Skeletal muscle tissue (tissue), 4 donors: Measurements from ENCODE around the gene SPTLC2. TPM values are rescaled to one million over a fixed set of nuclear protein-coding genes. Genes with fewer than 3 reads are reported as not detected.
A peak's percentile ranks its signal among the peaks of the same experiment; 100 is the strongest.
"Not testable (repeated sequence)": the region's sequence is repeated elsewhere in the genome, so short reads cannot be mapped to it uniquely, and the experiment has no call there.

Experiments used
- H3K27ac ChIP-seq: one replicate; pipeline ENCODE4 v1.7.0; 2013; ENCODE audit warnings: mild to moderate bottlenecking, low read depth, low read length, inconsistent platforms
- H3K27me3 ChIP-seq, 3 donors: one replicate each; pipeline ENCODE4 v1.7.0; 2013; ENCODE audit warnings: low read length in 3 of 3; ENCODE audit not compliant: control insufficient read depth in 3 of 3, insufficient read depth in 3 of 3
- H3K36me3 ChIP-seq, 3 donors: one replicate each; pipeline ENCODE4 v1.7.0; 2013; ENCODE audit warnings: low read length in 3 of 3; ENCODE audit not compliant: control insufficient read depth in 3 of 3, insufficient read depth in 3 of 3
- H3K4me1 ChIP-seq, 3 donors: one replicate each; pipeline ENCODE4 v1.7.0; 2013; ENCODE audit warnings: low read length in 3 of 3, mild to moderate bottlenecking in 3 of 3; ENCODE audit not compliant: control insufficient read depth in 3 of 3, insufficient read depth in 3 of 3
- H3K4me3 ChIP-seq, 3 donors: one replicate each; pipeline ENCODE4 v1.7.0; 2013; ENCODE audit warnings: low read length in 3 of 3
- H3K9ac ChIP-seq, 3 donors: one replicate each; pipeline ENCODE4 v1.7.0; 2013; ENCODE audit warnings: low read length in 3 of 3, mild to moderate bottlenecking in 3 of 3, moderate library complexity in 2 of 3, low read depth in 1 of 3
- H3K9me3 ChIP-seq, 3 donors: one replicate each; pipeline ENCODE4 v1.7.0; 2013; ENCODE audit warnings: low read length in 3 of 3; ENCODE audit not compliant: control insufficient read depth in 3 of 3
- total RNA-seq: library from RNA; depleted of rRNA; stranded (reverse); fragments of >200 nt; gene quantifications from one replicate; pipeline ENCODE4 v1.2.3, GENCODE V29; 2014
- donor health status: Osteomylitis.

SPTLC2 gene
- total RNA-seq = 20.4 TPM

GRCh38 chr14:77616454-77617229 is at the start of gene SPTLC2:
Gene SPTLC2 (minus strand): TSS chr14:77616637. CDS start chr14:77616579, 58 bp downstream.
- peaks cover 9 to 14% (median 10%) of the 10 kb centered on the region in 3 donors for H3K4me1 ChIP-seq
- no peaks in the 10 kb centered on the region for H3K27me3 ChIP-seq
- peak within 1 kb of the TSS; percentile 73 to 80 (median 77) for H3K9ac ChIP-seq
- no peaks in the 10 kb centered on the region for H3K9me3 ChIP-seq
- H3K4me3 ChIP-seq = peak within 1 kb of the TSS; percentile 79 to 85 (median 81)
- peak within 1 kb of the TSS; percentile 42 for H3K27ac ChIP-seq
- no peaks in the 10 kb centered on the region for H3K36me3 ChIP-seq

GRCh38 chr14:77663293-77663692 is 46.9 kb upstream of the SPTLC2 start:
- Histone ChIP-seq H3K4me3 (no peak overlapping the region), H3K27ac (peak overlapping the region; percentile 23), H3K9me3 (no peaks in the 10 kb centered on the region), H3K36me3 (no peaks in the 10 kb centered on the region), H3K4me1 (no peaks in the 10 kb centered on the region), H3K9ac (no peak overlapping the region), H3K27me3 (peaks cover 0 to 6% (median 0%) of the 10 kb centered on the region in 3 donors)

GRCh38 chr14:77661562-77661961 is 45.1 kb upstream of the SPTLC2 start:
- not testable (repeated sequence) for H3K9ac ChIP-seq, H3K27ac ChIP-seq, H3K9me3 ChIP-seq, H3K4me1 ChIP-seq, H3K4me3 ChIP-seq, H3K27me3 ChIP-seq, H3K36me3 ChIP-seq

GRCh38 chr14:77660754-77661153 is 44.3 kb upstream of the SPTLC2 start:
- H3K9ac ChIP-seq = no peak overlapping the region
- no peak overlapping the region for H3K27ac ChIP-seq
- H3K36me3 ChIP-seq = no peaks in the 10 kb centered on the region

GRCh38 chr14:77659831-77660230 is 43.4 kb upstream of the SPTLC2 start:
- H3K9ac ChIP-seq = no peak overlapping the region
- no peaks in the 10 kb centered on the region for H3K9me3 ChIP-seq
- no peaks in the 10 kb centered on the region for H3K36me3 ChIP-seq
- no peak overlapping the region for H3K4me3 ChIP-seq
- peaks cover 0 to under 1% (median 0%) of the 10 kb centered on the region in 3 donors for H3K4me1 ChIP-seq
- no peak overlapping the region for H3K27ac ChIP-seq
- H3K27me3 ChIP-seq = peaks cover 0 to 6% (median 0%) of the 10 kb centered on the region in 3 donors

More at GRCh38 chr14:77660754-77661153, 44.3 kb upstream of the SPTLC2 start:
- H3K4me1 ChIP-seq = no peaks in the 10 kb centered on the region
- H3K27me3 ChIP-seq = peaks cover 0 to 6% (median 0%) of the 10 kb centered on the region in 3 donors
- no peaks in the 10 kb centered on the region for H3K9me3 ChIP-seq
- no peak overlapping the region for H3K4me3 ChIP-seq

- Histone ChIP-seq H3K27ac (no peak overlapping the region), H3K9ac (peak overlapping the region in 1 of 3 donors; percentile 2), H3K9me3 (no peaks in the 10 kb centered on the region), H3K4me3 (no peak overlapping the region), H3K27me3 (peaks cover 0 to 6% (median 0%) of the 10 kb centered on the region in 3 donors), H3K4me1 (peaks cover 0 to 3% (median 0%) of the 10 kb centered on the region in 3 donors), H3K36me3 (no peaks in the 10 kb centered on the region)
These were observed 40.8 kb upstream of the SPTLC2 start for GRCh38 chr14:77657280-77657679.

GRCh38 chr14:77654001-77654441 is 37.6 kb upstream of the SPTLC2 start:
- H3K4me1 ChIP-seq = peaks cover 0 to 3% (median 0%) of the 10 kb centered on the region in 3 donors
- no peaks in the 10 kb centered on the region for H3K27me3 ChIP-seq
- H3K27ac ChIP-seq = no peak overlapping the region
- H3K9me3 ChIP-seq = no peaks in the 10 kb centered on the region
- no peak overlapping the region for H3K4me3 ChIP-seq
- H3K36me3 ChIP-seq = no peaks in the 10 kb centered on the region
- H3K9ac ChIP-seq = no peak overlapping the region

GRCh38 chr14:77649326-77649725 is 32.9 kb upstream of the SPTLC2 start:
- H3K9me3 ChIP-seq = no peaks in the 10 kb centered on the region
- no peak overlapping the region for H3K4me3 ChIP-seq
- no peaks in the 10 kb centered on the region for H3K4me1 ChIP-seq
- no peak overlapping the region for H3K9ac ChIP-seq
- H3K36me3 ChIP-seq = no peaks in the 10 kb centered on the region
- H3K27me3 ChIP-seq = no peaks in the 10 kb centered on the region
- H3K27ac ChIP-seq = no peak overlapping the region

GRCh38 chr14:77648520-77649200 is 32.2 kb upstream of the SPTLC2 start:
- Histone ChIP-seq H3K36me3 (no peaks in the 10 kb centered on the region), H3K4me3 (no peak overlapping the region), H3K27ac (no peak overlapping the region), H3K9ac (no peak overlapping the region), H3K9me3 (no peaks in the 10 kb centered on the region), H3K27me3 (no peaks in the 10 kb centered on the region), H3K4me1 (no peaks in the 10 kb centered on the region)

GRCh38 chr14:77647853-77648252 is 31.4 kb upstream of the SPTLC2 start:
- no peaks in the 10 kb centered on the region for H3K36me3 ChIP-seq
- no peaks in the 10 kb centered on the region for H3K27me3 ChIP-seq
- no peaks in the 10 kb centered on the region for H3K9me3 ChIP-seq
- no peaks in the 10 kb centered on the region for H3K4me1 ChIP-seq
- H3K9ac ChIP-seq = no peak overlapping the region
- no peak overlapping the region for H3K4me3 ChIP-seq
- no peak overlapping the region for H3K27ac ChIP-seq
